Muscle layer of duodenum (tissue), 2 donors: ENCODE measurements around the gene BRD9.

ENCODE experiments used
- H3K27ac ChIP-seq: one replicate; pipeline ENCODE4 v1.7.0; 2013; ENCODE audit warnings: mild to moderate bottlenecking, low read length
- H3K27me3 ChIP-seq: one replicate; pipeline ENCODE4 v1.7.0; 2013; ENCODE audit warnings: low read depth, mild to moderate bottlenecking, control low read depth, low read length
- H3K36me3 ChIP-seq, 2 donors: one replicate each; pipeline ENCODE4 v1.7.0; 2013; ENCODE audit warnings: low read length in 2 of 2, control low read depth in 1 of 2, mild to moderate bottlenecking in 1 of 2; ENCODE audit not compliant: insufficient read depth in 2 of 2, control insufficient read depth in 1 of 2
- H3K4me1 ChIP-seq, 2 donors: one replicate each; pipeline ENCODE4 v1.7.0; 2013; ENCODE audit warnings: low read length in 2 of 2, mild to moderate bottlenecking in 2 of 2, control low read depth in 1 of 2, moderate library complexity in 1 of 2; ENCODE audit not compliant: insufficient read depth in 2 of 2, control insufficient read depth in 1 of 2
- H3K4me3 ChIP-seq, 2 donors: one replicate each; pipeline ENCODE4 v1.7.0; 2013; ENCODE audit warnings: low read length in 2 of 2, low read depth in 1 of 2, mild to moderate bottlenecking in 1 of 2
- H3K9me3 ChIP-seq, 2 donors: one replicate each; pipeline ENCODE4 v1.7.0; 2013; ENCODE audit warnings: low read length in 2 of 2, control low read depth in 1 of 2, mild to moderate bottlenecking in 1 of 2; ENCODE audit not compliant: control insufficient read depth in 1 of 2
- donor health status: healthy.

The BRD9 gene

GRCh38 chr5:870956-871355, 21.6 kb downstream of the BRD9 start:
- no peaks in the 10 kb centered on the region for H3K9me3 ChIP-seq
- H3K36me3 ChIP-seq = peaks cover 78 to 95% of the 10 kb centered on the region in 2 donors
- no peak overlapping the region for H3K27ac ChIP-seq
- H3K27me3 ChIP-seq = no peaks in the 10 kb centered on the region
- H3K4me3 ChIP-seq = no peak overlapping the region
- H3K4me1 ChIP-seq = no peaks in the 10 kb centered on the region

- no peak overlapping the region for H3K4me3 ChIP-seq
- H3K27me3 ChIP-seq = no peaks in the 10 kb centered on the region
- peaks cover 0 to 6% of the 10 kb centered on the region in 2 donors for H3K4me1 ChIP-seq
- H3K27ac ChIP-seq = no peak overlapping the region
- no peaks in the 10 kb centered on the region for H3K9me3 ChIP-seq
- H3K36me3 ChIP-seq = peaks cover 80 to 92% of the 10 kb centered on the region in 2 donors
Measured at GRCh38 chr5:868428-869135, 24.0 kb downstream of the BRD9 start.

- no peak overlapping the region for H3K4me3 ChIP-seq
- peaks cover 0 to 6% of the 10 kb centered on the region in 2 donors for H3K4me1 ChIP-seq
- H3K27ac ChIP-seq = no peak overlapping the region
- peaks cover 80 to 93% of the 10 kb centered on the region in 2 donors for H3K36me3 ChIP-seq
- H3K9me3 ChIP-seq = no peaks in the 10 kb centered on the region
- H3K27me3 ChIP-seq = no peaks in the 10 kb centered on the region
Measured at GRCh38 chr5:867300-867870, 25.2 kb downstream of the BRD9 start.

- H3K36me3 ChIP-seq = peaks cover 66 to 80% of the 10 kb centered on the region in 2 donors
- H3K4me3 ChIP-seq = no peak overlapping the region
- no peaks in the 10 kb centered on the region for H3K27me3 ChIP-seq
- H3K27ac ChIP-seq = no peak overlapping the region
- H3K9me3 ChIP-seq = no peaks in the 10 kb centered on the region
- H3K4me1 ChIP-seq = peaks cover 0 to 6% of the 10 kb centered on the region in 2 donors
Measured at GRCh38 chr5:865771-866170, 26.8 kb downstream of the BRD9 start.

GRCh38 chr5:865168-865521, 27.5 kb downstream of the BRD9 start:
- Histone ChIP-seq H3K27me3 (no peaks in the 10 kb centered on the region), H3K27ac (no peak overlapping the region), H3K9me3 (no peaks in the 10 kb centered on the region), H3K4me1 (peaks cover 0 to 6% of the 10 kb centered on the region in 2 donors), H3K36me3 (peaks cover 60 to 80% of the 10 kb centered on the region in 2 donors), H3K4me3 (no peak overlapping the region)

GRCh38 chr5:864492-865167, 28.0 kb downstream of the BRD9 start:
- Histone ChIP-seq H3K9me3 (no peaks in the 10 kb centered on the region), H3K36me3 (peaks cover 55 to 79% of the 10 kb centered on the region in 2 donors), H3K27ac (no peak overlapping the region)

GRCh38 chr5:863244-863805, 29.3 kb downstream of the BRD9 start:
- H3K9me3 ChIP-seq = no peaks in the 10 kb centered on the region
- peaks cover 0 to 6% of the 10 kb centered on the region in 2 donors for H3K4me1 ChIP-seq
- no peaks in the 10 kb centered on the region for H3K27me3 ChIP-seq
- no peak overlapping the region for H3K27ac ChIP-seq
- no peak overlapping the region for H3K4me3 ChIP-seq
- peaks cover 42 to 66% of the 10 kb centered on the region in 2 donors for H3K36me3 ChIP-seq

More at GRCh38 chr5:864492-865167, 28.0 kb downstream of the BRD9 start:
- no peak overlapping the region for H3K4me3 ChIP-seq
- H3K27me3 ChIP-seq = no peaks in the 10 kb centered on the region
- peaks cover 0 to 6% of the 10 kb centered on the region in 2 donors for H3K4me1 ChIP-seq

GRCh38 chr5:862367-863243, 30.0 kb downstream of the BRD9 start:
- no peak overlapping the region for H3K4me3 ChIP-seq
- no peaks in the 10 kb centered on the region for H3K27me3 ChIP-seq
- H3K36me3 ChIP-seq = peaks cover 34 to 59% of the 10 kb centered on the region in 2 donors
- H3K27ac ChIP-seq = no peak overlapping the region
- H3K4me1 ChIP-seq = peaks cover 0 to 6% of the 10 kb centered on the region in 2 donors
- no peaks in the 10 kb centered on the region for H3K9me3 ChIP-seq

- Histone ChIP-seq H3K9me3 (no peaks in the 10 kb centered on the region), H3K36me3 (peaks cover 32 to 50% of the 10 kb centered on the region in 2 donors), H3K27me3 (no peaks in the 10 kb centered on the region), H3K4me3 (no peak overlapping the region), H3K27ac (no peak overlapping the region), H3K4me1 (peaks cover 0 to 6% of the 10 kb centered on the region in 2 donors)
Measured at GRCh38 chr5:861442-862366, 30.9 kb downstream of the BRD9 start.

GRCh38 chr5:860506-861150, 32.0 kb downstream of the BRD9 start:
- H3K4me3 ChIP-seq = no peak overlapping the region
- peaks cover 0 to 6% of the 10 kb centered on the region in 2 donors for H3K4me1 ChIP-seq
- H3K27me3 ChIP-seq = no peaks in the 10 kb centered on the region
- H3K27ac ChIP-seq = no peak overlapping the region
- H3K36me3 ChIP-seq = peaks cover 25 to 42% of the 10 kb centered on the region in 2 donors
- no peaks in the 10 kb centered on the region for H3K9me3 ChIP-seq
